H1 (cell line): ENCODE data around the gene NAA11. TPM values are rescaled to one million over a fixed set of nuclear protein-coding genes. Genes with fewer than 3 reads are reported as not detected.

Experiments used
- CHD7 ChIP-seq: fragments of 300-600 bp; sonication (generic); IDR thresholded peaks from 2 replicates; pipeline ENCODE4 v1.7.1; 2012; ENCODE audit warnings: low read length, moderate library complexity, mild to moderate bottlenecking, inconsistent platforms; ENCODE audit not compliant: insufficient replicate concordance
- CTBP2 ChIP-seq: IDR thresholded peaks from 2 replicates; pipeline ENCODE4 v1.7.0; 2011; ENCODE audit warnings: borderline replicate concordance, mild to moderate bottlenecking, moderate library complexity, mixed read lengths, low read length; ENCODE audit not compliant: insufficient read depth, insufficient read length
- RAD21 ChIP-seq, 2 experiments: IDR thresholded peaks in 1 of 2; conservative IDR thresholded peaks in 1 of 2; 2 replicates each; pipeline ENCODE4 v1.6.1; 2011; ENCODE audit warnings: low read depth in 2 of 2, low read length in 2 of 2, improper control_type of control experiment in 1 of 2, inconsistent platforms in 1 of 2, mild to moderate bottlenecking in 1 of 2, moderate library complexity in 1 of 2
- SIX5 ChIP-seq: IDR thresholded peaks from 2 replicates; pipeline ENCODE4 v1.6.1; 2011; ENCODE audit warnings: mild to moderate bottlenecking, low read depth, low read length
- polyA plus RNA-seq, 7 experiments: library from polyadenylated mRNA; depleted of rRNA in 3 of 7; stranded (reverse) in 5 of 7; unstranded in 2 of 7; fragments of >200 nt in 5 of 7; fragments of 200-250 nt in 2 of 7; gene quantifications; 1 replicate in 5 of 7; 2 replicates in 1 of 7; 4 replicates in 1 of 7; pipeline versions ENCODE4 v1.2.1 to v1.2.3, GENCODE V29; 2011 to 2013; ENCODE audit warnings: missing spikeins in 2 of 7, mixed read lengths in 2 of 7
- total RNA-seq: library from RNA; stranded (reverse); fragmentation: NEBNext Ultra II Directional; extraction: Animal tissue kit (Norgen Biotek cat#: 25700); gene quantifications from 2 replicates; pipeline ENCODE4 v1.2.1, GENCODE V29; 2021

Gene NAA11
- total and polyA plus RNA-seq, 2 of the 8 experiments (the other 6 are each of a cell fraction or from before 2014, with no cell fraction given), result not detected

GRCh38 chr4:79358438-79358837 is 32.6 kb upstream of the NAA11 start (continued):
- TF ChIP-seq CHD7 (no peak), SIX5 (no peak), RAD21 (IDR thresholded peaks at IDR 0.05 in 1 of 2, conservative IDR thresholded peaks at IDR 0.05 in 1 of 2; ENCODE audit: low read depth in 2 of 2, low read length in 2 of 2) (no peak), CTBP2 (no peak)
